Measurements from ENCODE around the gene RAB25. TPM values are rescaled to one million over a fixed set of nuclear protein-coding genes. Genes with fewer than 3 reads are reported as not detected.
A peak's percentile ranks its signal among the peaks of the same experiment; 100 is the strongest.

Gene RAB25
- total and polyA plus RNA-seq, 2 experiments from 2014 or later = 71.1 to 106 TPM

GRCh38 chr1:156072251-156072650 is 11.3 kb downstream of the RAB25 start:
- H2AFZ ChIP-seq = no peak overlapping the region
- H3K79me2 ChIP-seq = peaks cover 26% of the 10 kb centered on the region
- peaks cover 22% of the 10 kb centered on the region for H4K20me1 ChIP-seq (ENCODE audit: insufficient read depth, poor library complexity, severe bottlenecking)
- H3K27me3 ChIP-seq = no peaks in the 10 kb centered on the region
- H3K4me2 ChIP-seq = no peak overlapping the region
- H3K9me2 ChIP-seq (replicated peaks; ENCODE audit: insufficient read depth) = no peaks in the 10 kb centered on the region
- no peaks in the 10 kb centered on the region for H3K9me3 ChIP-seq (ENCODE audit: low read depth)
- no peak overlapping the region for H3K4me3 ChIP-seq
- 69% methylated on average over 5 of the region's 6 CpGs for WGBS (ENCODE audit: low lambda C conversion rate, missing lambda C conversion rate)
- H3K4me1 ChIP-seq (ENCODE audit: insufficient read depth) = peaks cover 9% of the 10 kb centered on the region
- H3K27ac ChIP-seq = peak overlapping the region; percentile 37
- DNase-seq (ENCODE audit: low spot score) = no peak
- no peaks in the 10 kb centered on the region for H3K36me3 ChIP-seq (replicated peaks; ENCODE audit: insufficient read depth, low read depth)
- TF ChIP-seq EZH2 (IDR thresholded peaks at IDR 0.05; ENCODE audit: borderline replicate concordance) = no peak
- TF ChIP-seq, protein P1, sequence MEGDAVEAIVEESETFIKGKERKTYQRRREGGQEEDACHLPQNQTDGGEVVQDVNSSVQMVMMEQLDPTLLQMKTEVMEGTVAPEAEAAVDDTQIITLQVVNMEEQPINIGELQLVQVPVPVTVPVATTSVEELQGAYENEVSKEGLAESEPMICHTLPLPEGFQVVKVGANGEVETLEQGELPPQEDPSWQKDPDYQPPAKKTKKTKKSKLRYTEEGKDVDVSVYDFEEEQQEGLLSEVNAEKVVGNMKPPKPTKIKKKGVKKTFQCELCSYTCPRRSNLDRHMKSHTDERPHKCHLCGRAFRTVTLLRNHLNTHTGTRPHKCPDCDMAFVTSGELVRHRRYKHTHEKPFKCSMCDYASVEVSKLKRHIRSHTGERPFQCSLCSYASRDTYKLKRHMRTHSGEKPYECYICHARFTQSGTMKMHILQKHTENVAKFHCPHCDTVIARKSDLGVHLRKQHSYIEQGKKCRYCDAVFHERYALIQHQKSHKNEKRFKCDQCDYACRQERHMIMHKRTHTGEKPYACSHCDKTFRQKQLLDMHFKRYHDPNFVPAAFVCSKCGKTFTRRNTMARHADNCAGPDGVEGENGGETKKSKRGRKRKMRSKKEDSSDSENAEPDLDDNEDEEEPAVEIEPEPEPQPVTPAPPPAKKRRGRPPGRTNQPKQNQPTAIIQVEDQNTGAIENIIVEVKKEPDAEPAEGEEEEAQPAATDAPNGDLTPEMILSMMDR (IDR thresholded peaks at IDR 0.05; ENCODE audit: poor library complexity) = no peak
- TF ChIP-seq EZH2phosphoT487 (IDR thresholded peaks at IDR 0.05; ENCODE audit: low read depth, severe bottlenecking, unreplicated experiment) = no peak

DNA sequence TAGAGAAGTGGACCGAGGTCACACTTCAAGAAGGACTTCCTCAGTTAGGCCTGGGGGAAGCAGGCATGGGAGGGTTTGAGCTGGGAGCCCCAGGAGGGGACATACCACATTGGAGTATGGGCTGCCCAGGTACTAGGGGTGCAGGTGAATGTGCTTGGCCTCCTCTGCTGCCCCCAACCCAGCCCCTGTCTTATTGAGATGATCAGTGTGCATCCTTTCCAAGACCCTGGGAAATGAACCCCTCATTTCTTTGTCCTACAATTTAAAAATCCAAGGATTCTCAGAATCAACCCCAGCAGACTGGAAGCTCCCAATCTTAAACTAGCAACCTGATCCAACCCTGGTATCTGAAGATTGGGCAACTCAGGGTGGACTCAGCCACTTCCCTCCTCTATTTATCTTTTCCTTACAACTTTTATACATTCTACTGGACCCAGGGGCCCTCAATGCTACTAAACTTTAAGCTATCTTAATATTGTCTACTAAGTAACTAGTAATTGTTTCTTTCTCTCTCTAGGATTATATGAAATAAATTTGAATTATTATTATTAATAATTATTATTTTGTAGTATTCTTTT is 12.2 kb downstream of the RAB25 start:
- Histone ChIP-seq H2AFZ (no peak overlapping the region), H3K79me2 (peaks cover 36% of the 10 kb centered on the region), H3K4me2 (no peak overlapping the region), H3K9me3 (ENCODE audit: low read depth) (no peaks in the 10 kb centered on the region), H3K36me3 (replicated peaks; ENCODE audit: insufficient read depth, low read depth) (no peaks in the 10 kb centered on the region), H4K20me1 (ENCODE audit: insufficient read depth, poor library complexity, severe bottlenecking) (peaks cover 31% of the 10 kb centered on the region), H3K27ac (no peak overlapping the region), H3K4me3 (no peak overlapping the region), H3K4me1 (ENCODE audit: insufficient read depth) (peaks cover 13% of the 10 kb centered on the region), H3K27me3 (no peaks in the 10 kb centered on the region), H3K9me2 (replicated peaks; ENCODE audit: insufficient read depth) (no peaks in the 10 kb centered on the region)
- no peak for DNase-seq (ENCODE audit: low spot score)
- WGBS (ENCODE audit: low lambda C conversion rate, missing lambda C conversion rate) = 33% methylated on average over 1 of the region's 1 CpG
- no peak for TF ChIP-seq EZH2phosphoT487 (IDR thresholded peaks at IDR 0.05; ENCODE audit: low read depth, severe bottlenecking, unreplicated experiment)
- TF ChIP-seq, protein P1 (IDR thresholded peaks at IDR 0.05; ENCODE audit: poor library complexity) = no peak

DNA sequence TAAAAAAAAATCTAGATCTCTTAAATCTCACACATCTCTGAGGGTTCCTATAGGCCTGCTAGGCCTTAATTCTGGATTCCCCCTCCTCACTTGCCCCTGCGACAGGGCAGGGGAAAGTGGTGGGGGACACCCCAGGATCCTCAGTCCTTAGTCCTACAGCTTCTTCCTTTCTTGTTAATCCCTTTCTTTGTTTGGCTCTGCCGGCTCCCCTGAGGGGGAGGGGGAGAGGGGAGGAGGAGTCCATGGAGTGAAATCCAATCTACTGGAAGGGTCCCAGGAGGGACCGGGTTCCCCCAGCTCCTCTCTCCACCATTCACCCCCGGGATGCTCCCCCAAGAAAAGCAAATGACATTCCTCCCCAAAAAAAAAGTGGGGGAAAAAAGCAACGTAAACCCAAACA is 12.8 kb downstream of the RAB25 start:
- Histone ChIP-seq H3K27me3 (no peaks in the 10 kb centered on the region), H2AFZ (no peak overlapping the region), H3K4me3 (no peak overlapping the region), H3K9me2 (replicated peaks; ENCODE audit: insufficient read depth) (no peaks in the 10 kb centered on the region), H4K20me1 (ENCODE audit: insufficient read depth, poor library complexity, severe bottlenecking) (peaks cover 37% of the 10 kb centered on the region), H3K4me2 (no peak overlapping the region), H3K9me3 (ENCODE audit: low read depth) (no peaks in the 10 kb centered on the region), H3K36me3 (replicated peaks; ENCODE audit: insufficient read depth, low read depth) (no peaks in the 10 kb centered on the region), H3K4me1 (ENCODE audit: insufficient read depth) (peaks cover 15% of the 10 kb centered on the region), H3K27ac (no peak overlapping the region), H3K79me2 (peaks cover 41% of the 10 kb centered on the region)
- DNase-seq (ENCODE audit: low spot score) = no peak
- 41% methylated on average over 5 of the region's 5 CpGs for WGBS (ENCODE audit: low lambda C conversion rate, missing lambda C conversion rate)
- TF ChIP-seq EZH2 (IDR thresholded peaks at IDR 0.05; ENCODE audit: borderline replicate concordance) (no peak), EZH2phosphoT487 (IDR thresholded peaks at IDR 0.05; ENCODE audit: low read depth, severe bottlenecking, unreplicated experiment) (no peak)
- TF ChIP-seq, protein P1 (IDR thresholded peaks at IDR 0.05; ENCODE audit: poor library complexity) = no peak
